ENCODE measurements around the gene TMEM132D.
"Not testable (repeated sequence)": the region's sequence is repeated elsewhere in the genome, so short reads cannot be mapped to it uniquely, and the experiment has no call there.

TMEM132D gene

DNA sequence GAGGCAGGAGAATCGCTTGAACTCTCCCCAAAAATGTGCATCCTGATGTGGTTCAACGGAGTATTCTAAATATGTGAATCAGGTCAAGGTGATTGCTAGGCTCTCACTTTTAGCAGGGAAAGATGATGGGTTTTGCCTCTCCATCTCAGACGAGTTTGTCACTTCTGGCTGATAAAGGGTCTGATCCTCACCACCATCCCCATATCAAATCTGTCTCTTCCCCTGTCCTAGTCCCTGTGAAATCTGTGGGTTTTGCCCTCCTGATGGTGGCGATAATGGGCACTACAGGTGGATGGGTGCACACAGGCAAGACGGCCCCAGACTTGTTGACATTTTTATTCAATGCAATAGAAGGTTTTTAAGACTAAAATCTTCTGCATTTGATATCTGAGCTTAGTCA lies 665.9 kb downstream of the TMEM132D start:
- no peak for DNase-seq (ENCODE audit: low read depth)

DNA sequence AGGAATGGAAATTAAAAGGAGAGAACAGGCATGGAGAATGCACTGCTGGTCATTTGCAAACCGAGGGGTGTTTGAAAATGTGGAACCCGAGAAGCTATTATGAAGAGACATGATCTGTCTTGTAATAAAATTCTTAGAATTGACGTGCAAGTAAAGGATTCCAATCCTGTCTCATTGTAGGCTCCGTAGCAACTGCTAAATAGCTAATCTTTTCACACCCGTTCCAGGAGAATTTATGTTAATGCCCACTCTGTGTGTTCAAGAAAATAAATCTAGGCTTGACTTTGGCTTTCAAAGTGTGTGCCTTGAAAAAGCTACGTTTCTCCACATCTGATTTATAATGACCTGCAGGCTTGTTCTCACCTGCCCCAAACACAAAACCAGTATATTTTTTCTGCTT lies 669.6 kb downstream of the TMEM132D start:
- no peak for DNase-seq (ENCODE audit: low read depth)

DNA sequence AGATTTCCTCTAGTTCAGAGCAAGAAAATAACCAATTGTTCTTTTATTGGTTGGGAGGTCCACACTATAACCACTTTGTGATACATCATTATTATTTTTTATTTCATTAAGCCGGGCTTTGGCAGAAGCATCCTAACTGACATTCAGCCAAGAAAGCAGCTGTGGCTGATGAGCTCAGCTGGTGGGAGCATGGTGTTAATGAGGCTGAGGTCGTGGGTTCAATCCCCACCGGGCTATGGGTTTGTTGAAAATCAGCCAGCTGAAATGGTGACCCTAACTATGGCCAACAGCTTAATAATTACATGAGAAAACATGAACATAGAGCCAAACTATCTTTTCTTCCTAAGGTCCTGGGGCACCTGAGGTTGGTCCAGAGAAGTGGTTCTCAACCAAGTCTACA lies 672.3 kb downstream of the TMEM132D start:
- no peak for DNase-seq (ENCODE audit: low read depth)

DNA sequence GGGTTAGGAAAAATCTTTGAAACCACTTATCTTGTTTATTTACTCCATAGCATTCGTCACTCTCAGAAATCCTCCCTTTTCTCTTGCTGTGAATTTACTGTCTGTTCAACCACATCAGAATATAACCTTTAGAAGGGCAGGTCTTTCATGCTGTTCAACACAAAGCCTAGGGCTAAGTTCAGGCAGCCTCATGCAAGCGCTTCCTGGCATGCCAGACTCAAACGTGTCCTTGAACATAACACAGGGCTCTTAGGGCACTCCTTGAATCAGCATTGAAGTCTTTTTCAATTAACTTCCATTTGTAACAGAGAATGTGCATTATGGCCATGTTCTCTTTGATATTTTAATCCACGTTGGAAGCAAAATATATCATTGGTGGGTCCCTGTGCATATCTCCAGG lies 672.8 kb downstream of the TMEM132D start:
- DNase-seq (ENCODE audit: low read depth) = no peak

DNA sequence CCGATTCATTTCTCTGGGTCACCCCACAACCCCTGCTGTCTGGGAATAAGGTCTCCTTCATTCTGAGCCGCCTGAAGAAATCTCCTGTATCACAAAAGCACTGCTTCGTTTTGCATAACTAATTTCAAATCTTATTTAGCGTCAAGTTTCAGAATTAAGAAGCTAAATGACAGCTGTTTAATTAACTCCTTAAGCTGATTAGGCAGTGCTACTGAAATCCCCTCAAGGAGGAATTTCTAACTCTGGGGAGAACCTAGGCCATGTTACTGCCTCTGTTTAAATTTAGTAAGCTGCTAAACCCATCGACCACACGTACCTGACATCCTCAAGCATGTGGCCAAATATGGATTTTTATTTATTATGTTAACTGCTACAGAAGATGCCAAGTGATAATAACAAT lies 677.0 kb downstream of the TMEM132D start:
- DNase-seq (ENCODE audit: low read depth) = no peak

DNA sequence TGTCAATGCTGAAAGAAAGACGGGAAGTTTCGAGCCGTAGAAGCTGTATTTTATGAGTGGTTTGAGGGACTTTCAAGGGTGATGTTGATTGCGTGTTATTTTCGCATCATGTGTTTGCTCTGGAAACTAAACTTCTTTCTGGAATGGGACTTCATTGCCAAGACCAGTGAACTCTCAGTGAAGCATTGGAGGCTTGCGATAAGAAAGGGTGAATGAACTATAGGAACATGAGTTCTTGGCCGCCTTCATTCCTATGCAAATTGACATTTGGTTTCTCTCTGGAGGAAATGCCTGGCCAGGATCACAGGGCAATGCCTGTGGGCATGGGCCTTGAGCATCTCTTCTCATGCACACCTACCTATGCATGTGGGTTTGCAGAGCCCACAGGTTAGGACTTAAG lies 677.8 kb downstream of the TMEM132D start:
- no peak for DNase-seq (ENCODE audit: low read depth)

DNA sequence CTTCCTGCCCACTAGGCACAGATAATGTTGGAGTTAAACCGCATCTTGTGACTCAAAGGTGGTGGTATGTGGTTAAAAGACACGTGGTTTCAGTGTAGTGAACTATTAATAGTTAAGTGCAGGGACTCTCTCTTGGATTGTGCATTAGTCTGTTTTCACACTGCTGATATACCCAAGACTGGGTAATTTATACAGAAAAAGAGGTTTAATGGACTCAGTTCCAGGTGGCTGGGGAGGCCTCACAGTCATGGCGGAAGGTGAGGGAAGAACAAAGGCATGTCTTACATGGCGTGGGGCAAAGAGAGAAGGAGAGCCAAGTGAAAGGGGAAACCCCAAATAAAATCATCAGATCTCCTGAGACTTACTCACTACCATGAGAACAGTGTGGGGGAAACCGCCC lies 688.3 kb downstream of the TMEM132D start:
- no peak for DNase-seq (ENCODE audit: low read depth)

DNA sequence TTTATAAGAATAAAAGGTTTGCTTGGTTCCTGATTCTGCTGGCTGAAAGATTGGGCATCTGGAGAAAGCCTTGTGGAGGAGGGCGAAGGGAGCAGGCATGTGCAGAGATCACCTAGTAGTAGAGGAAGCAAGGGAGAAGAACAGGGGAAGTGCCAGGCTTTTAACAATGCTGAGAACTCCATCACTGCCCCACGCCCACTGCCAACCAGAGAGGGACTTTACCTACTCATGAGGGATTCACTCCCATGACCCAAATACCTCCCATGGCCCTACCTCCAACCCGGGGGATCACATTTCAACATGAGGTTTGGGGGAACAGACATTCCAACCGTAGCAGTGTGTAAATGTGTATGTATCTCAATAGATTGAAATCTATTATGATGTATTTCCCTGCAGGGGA lies 690.3 kb downstream of the TMEM132D start:
- DNase-seq (ENCODE audit: low read depth) = no peak

DNA sequence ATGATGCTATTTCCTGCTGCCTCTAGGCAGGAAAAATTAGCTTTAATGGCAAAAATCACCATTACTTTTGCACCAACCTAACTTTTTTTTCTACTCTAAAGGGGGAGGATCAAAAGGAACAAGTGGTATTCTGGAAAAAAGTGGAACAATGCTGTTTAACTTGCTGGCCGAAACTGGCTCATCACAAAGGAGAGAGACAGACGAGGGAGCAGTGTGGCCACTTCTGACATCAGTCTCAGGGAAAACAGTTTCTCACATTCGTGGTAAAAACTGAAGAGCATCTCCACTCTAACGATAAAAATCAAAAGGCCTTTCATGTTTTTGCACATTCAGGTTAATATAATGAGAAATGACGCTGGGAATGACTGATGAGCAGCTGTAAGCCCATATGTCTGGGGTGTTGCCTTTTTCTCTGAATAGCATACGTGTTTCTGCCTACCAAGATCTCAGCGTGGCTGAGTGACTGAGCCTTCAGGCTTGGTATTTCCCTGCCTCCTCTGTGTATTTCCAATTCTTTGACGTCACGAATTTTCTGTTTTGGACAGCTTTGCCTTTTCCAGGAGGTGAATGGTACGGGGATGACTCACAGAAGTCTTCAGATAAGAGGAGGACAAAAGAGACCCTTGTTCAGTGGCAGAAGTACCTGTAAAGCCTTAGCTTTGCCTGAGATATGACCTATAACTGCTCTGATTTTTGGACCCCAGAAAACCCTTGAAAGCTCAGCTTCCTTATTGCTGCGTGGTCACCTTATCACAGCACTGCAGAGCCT lies 691.8 kb downstream of the TMEM132D start:
- DNase-seq (ENCODE audit: low read depth) = no peak

DNA sequence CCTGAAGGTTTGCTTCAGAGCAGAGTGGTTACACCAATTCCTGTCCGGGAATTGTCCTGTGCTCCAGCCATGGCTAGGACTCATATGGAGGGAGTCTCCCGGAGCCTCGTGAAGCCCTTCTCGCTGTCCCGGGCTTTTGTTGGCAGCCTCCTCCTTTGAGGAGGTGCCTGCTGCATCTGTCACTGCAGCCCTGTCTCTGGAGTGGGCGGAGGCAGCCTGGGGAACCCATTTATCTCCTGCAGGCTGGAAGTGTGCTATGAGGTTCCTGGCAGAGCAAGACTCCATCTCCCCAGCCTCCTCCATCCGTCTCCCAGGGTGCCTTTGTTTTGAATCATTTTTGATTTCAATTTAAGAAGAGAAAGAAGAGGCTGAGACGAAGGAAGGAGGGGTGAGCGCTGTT lies 695.3 kb downstream of the TMEM132D start:
- DNase-seq (ENCODE audit: low read depth) = no peak

DNA sequence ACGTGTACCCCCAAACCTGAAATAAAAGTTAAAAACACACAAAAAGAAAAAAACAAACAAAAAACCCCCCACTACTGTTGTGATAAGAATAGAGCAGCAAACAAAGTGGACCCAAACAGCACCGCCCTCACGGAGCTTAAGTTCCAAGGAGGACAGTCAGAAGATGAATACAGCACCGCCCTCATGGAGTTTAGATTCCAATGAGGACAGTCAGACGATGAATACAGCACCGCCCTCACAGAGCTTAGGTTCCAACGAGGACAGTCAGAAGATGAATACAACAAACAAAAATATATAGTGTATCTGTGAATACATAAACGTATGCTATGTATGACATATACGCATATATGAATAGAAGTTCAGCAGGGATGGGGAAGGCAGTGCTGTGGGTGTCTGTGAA lies 696.7 kb downstream of the TMEM132D start:
- DNase-seq (ENCODE audit: low read depth) = no peak

DNA sequence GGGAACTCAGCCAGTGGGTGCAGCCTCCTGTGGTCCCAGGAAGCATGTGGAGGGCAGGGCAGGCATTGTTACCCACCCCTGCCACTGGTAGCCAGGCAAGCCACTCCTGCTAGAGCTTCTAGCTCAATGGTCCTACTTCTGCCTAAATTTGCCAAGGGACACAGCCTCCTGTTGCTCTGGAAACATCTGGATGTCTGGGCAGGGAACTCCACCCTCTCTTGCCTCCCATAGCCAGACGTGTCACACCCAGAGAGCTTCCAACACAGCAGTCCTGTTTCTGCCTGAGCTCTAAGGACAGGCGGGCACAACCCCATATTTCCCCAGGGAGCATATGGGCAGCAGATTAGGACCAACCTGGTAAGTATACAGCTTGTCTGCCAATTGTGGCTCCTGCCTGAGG lies 700.4 kb downstream of the TMEM132D start:
- DNase-seq (ENCODE audit: low read depth) = no peak

DNA sequence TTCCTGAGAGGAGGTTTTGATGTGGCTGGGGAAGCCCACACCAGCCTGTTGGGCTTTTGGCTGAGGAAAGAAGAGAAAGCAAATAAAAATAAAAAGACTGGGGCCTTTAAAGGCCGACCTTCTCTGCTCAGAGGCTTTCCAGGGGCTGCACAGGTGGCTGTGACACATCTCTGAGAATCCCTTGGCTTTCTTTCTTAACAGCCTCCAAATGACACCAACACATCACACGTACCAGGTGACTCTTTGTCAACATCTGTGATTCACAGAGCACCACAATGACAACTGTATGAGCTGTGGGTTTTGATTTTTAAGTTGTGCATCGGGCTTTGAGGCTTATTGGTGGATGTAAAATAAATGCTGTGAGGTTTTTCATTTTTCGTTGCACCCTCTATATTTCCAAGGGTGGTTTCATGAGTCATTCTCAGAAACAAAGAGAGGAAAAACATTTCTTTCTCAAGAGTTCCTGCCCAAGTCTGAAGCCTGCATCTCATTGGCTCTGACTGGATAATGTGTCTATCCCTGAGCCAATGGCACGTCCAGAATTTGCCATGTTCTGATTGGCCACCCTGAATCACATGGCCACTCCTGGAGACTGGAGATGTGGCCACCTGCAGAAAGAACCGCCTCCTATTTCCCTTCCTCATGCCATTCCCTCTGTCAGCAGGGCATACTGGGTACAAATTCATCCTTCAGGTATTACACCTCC lies 701.6 kb downstream of the TMEM132D start:
- DNase-seq (ENCODE audit: low read depth) = no peak

DNA sequence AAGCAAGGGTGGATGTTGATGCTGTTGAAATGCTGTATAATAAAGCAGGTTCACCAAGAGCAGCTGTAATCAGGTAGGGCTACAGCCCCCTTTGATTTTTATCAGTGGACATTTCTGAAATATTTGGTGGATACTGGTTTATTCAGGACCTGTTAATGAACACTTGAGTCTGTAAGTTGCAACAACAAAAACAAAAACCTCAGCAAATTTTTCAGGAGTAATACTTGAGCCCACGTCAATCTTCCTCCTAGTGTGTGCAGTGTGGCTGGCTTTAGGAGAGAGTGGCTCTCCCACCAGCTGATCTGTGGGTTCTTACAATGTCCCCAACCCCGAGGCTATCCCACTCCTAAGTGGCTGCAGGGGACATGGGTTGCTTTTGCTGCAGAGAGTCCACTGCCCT lies 702.8 kb downstream of the TMEM132D start:
- DNase-seq (ENCODE audit: low read depth) = no peak

DNA sequence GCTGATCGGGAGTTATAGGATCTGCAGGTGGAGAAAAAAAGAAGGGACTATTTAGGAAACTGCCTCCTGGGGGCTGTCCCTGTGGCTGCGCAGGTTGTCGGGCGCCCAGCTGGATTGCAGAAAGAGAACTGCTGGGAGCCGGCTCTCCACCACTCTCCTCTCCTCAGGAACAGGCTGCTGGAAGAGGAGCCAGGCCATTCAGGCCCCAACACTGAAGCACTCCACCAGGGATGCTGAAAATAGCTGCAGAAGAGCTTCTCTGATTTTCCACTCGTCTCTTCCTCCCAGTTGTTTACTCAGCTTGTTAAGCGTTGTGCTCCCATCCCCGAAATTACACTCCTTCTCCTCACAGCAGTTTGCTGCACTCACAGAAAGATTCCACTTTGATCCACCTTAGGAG lies 703.2 kb downstream of the TMEM132D start:
- no peak for DNase-seq (ENCODE audit: low read depth)

DNA sequence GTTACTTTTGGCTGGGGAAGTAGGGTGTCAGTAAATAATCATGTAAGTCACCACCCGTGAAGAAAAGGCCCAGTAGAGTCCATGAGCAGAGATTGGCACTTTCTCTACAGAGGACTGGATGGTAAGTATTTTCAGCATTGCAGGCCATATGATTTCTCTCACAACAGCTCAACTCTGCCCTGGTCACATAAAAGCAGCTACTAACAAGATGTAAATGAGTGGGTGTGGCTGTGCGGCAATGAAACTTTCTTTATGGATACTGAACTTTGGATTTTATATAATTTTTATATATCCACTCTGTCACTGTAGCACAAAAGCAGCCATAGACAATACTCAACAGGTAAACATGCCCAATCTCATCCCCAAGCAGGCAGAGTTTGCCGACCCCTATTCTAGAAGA lies 706.9 kb downstream of the TMEM132D start:
- DNase-seq (ENCODE audit: low read depth) = no peak

DNA sequence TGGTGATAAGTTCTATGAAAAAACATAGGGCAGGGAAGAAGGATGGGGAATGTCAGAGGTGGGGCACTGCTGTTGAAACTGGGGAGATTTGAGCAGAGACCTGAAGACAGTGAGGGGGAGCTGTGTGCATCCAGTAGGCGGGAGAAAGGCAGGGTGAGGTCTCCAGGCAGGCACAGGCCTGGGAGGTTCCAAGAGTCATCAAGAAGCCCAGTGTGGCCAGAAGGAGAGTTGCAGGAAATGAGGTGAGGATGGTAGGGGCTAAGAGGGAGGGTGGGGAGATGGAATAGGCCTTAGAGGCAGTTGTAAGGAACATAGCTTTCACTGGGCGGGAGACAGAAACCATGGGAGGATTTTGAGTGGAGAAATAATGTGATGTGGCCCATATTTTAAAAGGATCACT lies 708.7 kb downstream of the TMEM132D start:
- DNase-seq (ENCODE audit: low read depth) = no peak

DNA sequence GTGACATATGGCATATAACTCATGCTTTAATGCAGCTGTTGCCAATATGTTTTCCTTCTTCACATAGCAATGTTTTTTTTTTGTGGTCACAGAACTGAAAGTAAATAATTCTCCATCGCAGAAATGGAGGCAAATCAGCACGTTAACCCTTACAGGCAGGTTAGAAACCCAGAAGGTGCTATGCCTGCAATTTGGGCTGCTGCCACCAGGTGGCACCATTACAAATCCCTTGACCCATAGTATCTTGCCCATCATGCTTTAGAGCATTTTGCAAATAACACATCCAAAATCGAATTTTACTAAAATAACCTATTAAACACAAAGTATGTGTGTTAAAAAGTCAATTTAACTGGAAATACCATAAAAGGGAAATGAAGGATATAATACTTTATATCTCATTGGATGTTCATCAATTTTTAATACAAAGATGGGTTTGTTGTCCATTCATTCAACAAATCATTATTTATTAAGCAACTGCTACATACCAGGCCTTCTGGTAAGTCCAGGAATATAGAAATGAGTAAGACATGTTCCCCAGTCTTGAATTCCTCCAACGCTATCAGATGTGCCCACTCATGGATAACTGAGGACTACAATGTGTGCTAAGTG lies 710.5 kb downstream of the TMEM132D start:
- peak; percentile 21 for DNase-seq (ENCODE audit: low read depth)

DNA sequence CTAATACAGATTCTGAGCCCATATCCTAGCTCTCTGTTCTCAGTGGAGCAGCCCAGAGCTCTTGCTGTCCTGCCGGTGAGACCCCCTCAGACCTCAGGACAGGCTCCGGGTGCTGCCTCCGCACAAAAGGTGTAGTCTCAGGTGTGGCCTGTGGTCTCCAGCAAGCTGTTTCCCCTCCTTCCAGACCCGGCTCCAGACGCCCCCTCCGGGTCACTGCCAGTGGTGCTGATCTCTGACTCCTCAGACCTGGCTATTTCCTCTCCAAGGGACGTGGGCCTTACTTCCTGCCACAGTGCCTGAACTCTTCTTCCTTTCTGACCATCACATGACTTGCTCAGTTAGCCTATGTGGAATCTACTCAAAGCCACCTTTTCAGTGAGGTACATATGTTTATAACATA lies 713.0 kb downstream of the TMEM132D start:
- DNase-seq (ENCODE audit: low read depth) = no peak

DNA sequence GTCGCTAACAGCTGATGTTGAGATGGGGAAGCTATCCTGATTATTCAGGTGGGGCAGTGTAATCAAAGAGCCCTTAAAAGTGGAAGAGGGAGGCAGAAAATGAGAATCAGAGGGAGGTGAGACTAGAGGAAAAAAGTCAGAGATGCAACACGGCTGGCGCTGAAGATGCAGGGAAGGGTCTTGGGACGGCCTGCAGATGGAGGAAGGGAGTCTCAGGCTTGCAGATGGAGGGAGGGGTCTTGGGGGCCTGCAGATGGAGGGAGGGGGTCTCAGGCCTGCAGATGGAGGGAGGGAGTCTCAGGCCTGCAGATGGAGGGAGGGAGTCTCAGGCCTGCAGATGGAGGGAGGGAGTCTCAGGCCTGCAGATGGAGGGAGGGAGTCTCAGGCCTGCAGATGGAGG lies 713.9 kb downstream of the TMEM132D start:
- DNase-seq (ENCODE audit: low read depth) = not testable (repeated sequence)

DNA sequence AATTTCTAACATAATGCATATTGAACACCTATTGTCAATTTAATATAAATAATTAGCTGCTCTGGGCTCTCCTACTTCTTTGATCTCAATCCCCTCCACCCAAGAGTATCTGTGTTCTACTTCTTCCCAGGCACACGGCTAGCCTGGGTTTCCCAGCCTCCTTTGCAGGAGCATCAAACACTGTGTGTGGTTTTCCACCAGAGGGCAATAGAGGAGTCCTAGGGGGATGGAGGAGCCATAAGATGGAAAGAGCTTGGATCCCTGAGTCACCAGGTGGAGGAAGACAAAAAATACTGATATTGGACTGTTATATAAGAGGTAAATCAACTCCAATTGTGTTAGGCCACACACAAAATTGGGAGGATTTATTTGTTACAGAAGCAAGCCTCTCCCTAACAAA lies 716.9 kb downstream of the TMEM132D start:
- no peak for DNase-seq (ENCODE audit: low read depth)

DNA sequence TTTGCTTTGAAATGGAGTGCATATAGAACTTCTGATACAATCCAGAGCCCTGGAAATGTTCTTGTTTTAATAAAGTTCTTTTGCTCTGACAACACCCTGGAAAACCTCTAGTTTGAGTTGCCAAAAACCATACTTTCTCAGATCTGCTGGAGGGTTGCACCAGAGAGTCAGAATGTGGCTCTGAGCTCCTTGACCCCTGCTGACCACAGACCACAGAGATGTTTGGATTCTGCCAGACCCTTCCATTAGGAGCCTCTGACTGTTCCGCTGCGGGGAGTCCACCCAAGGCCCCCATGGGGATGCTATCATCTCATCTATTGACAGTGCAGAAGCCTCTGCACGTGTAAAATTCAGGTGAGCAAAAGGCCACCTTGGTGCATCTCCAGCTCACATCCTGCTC lies 718.0 kb downstream of the TMEM132D start:
- DNase-seq (ENCODE audit: low read depth) = no peak

DNA sequence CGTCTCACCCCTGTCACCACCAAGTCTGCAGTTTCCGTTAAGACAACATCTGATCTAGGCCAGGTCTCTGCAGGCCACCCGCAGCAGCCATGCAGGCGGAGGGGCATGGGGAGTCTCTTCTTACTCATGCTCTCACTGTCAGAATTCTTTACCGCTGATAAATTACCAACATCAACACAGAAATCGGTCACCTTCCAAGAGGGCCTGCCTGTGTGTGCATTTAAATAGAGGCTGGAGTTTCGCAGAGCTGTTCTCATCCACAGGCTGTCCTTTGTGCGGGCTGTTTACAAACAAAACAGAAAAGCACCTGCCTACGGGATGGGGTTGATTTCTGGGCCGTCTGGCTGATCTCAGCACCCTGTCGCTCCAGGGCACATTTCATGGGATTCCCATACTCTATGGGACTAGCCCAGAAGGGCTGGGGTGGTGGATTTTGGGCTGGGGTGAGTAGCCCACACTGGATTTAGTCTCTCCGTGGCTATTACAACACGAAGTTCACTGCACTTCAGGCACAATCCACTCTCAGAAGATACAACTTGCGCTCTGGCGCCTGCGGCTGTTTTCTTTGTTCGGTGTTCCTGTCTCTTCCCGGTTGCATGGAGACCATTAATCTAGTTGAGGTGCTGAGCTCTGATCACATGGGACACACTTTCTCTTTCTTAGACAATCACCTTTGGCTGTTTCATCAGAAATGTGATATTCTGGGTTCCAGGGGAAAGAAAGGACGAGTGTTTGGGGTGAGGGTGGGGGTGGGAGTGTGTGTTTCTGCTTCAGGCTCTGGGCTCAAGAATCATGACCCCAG lies 719.5 kb downstream of the TMEM132D start:
- no peak for DNase-seq (ENCODE audit: low read depth)

All from activated T-cell treated with anti-CD3 and anti-CD28 coated beads for 48 hours (primary cell).